ENCODE results near the gene DARS1. TPM values are rescaled to one million over a fixed set of nuclear protein-coding genes. Genes with fewer than 3 reads are reported as not detected.

DARS1 gene
- total and polyA plus RNA-seq, 9 donors, result 73.3 to 101 (median 82.0) TPM

DNA sequence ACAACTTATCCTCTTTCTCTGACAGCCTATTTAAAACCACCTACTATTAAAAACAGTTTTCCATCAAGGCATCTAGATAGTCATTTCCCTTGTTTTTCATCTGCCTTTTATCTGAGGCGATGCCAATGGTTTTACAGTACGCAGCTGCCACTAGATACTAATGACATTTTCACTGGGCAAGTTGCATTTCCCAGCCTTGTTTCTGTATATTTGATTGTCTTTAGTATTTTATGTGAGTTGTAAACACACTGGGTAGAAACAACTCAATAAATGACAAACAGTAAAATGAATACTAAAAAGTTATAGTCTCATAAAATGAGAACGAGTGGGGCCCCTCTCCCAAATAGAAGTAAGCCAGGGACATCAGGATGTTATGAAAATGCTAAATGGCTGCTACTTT lies 8.9 kb upstream of the DARS1 start:
- H3K36me3 ChIP-seq (ENCODE audit: control insufficient read depth, insufficient read depth, low read length), result no peaks in the 10 kb centered on the region
- peaks cover 6% of the 10 kb centered on the region for H3K4me1 ChIP-seq (ENCODE audit: control insufficient read depth, insufficient read depth, low read length)
- no peaks in the 10 kb centered on the region for H3K9me3 ChIP-seq (replicated peaks; ENCODE audit: control insufficient read depth, low read depth, low read length)
- 100% methylated on average over 1 of the region's 3 CpGs for WGBS (ENCODE audit: insufficient coverage)
- H3K27me3 ChIP-seq (ENCODE audit: control insufficient read depth, insufficient read depth, low read length), result no peaks in the 10 kb centered on the region
- no peak overlapping the region for H3K4me3 ChIP-seq (ENCODE audit: low read length)
- no peak for DNase-seq
- H3K27ac ChIP-seq (ENCODE audit: low read length), result no peak overlapping the region

DNA sequence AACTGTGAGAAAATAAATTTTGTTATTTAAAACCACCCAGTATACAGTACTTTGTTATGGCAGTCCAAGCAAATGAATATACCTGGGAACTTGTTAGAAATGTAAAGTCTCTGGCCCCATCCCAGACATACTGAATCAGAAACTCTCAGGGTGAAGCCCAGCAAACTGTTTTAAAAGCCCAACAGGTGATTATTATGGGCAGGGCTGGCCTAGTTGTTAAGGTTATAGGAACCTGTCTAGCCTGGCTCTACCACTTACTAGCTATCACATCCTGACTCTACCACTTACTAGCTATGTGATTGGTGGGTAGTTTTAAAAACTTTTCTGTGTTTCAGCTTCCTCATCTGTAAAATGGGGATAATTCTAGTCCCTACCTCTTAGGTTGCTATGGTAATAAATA lies 8.0 kb upstream of the DARS1 start:
- Histone ChIP-seq H3K4me3 (ENCODE audit: low read length) (no peak overlapping the region), H3K9me3 (replicated peaks; ENCODE audit: control insufficient read depth, low read depth, low read length) (no peaks in the 10 kb centered on the region)

DNA sequence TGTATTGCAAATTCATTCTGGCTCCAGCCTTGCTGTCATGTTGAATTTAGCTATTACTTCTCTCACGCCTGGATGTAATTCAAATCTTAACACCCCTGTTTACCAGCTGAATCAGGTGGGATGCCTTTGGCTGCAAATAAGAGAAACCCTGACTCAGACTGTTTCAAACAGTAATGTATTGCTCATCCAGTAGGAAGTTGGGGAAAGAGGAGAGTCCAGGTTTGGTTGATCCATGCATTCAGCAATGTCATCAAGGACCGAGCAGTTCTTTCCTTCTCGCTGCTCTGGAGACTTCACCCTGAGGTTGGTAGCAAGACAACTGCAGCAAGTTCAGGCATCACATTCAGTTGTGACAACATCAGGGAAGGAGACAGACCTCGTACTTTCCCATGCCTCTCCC lies 6.4 kb upstream of the DARS1 start:
- H3K27ac ChIP-seq (ENCODE audit: low read length), result no peak overlapping the region
- no peak overlapping the region for H3K4me3 ChIP-seq (ENCODE audit: low read length)
- no peaks in the 10 kb centered on the region for H3K4me1 ChIP-seq (ENCODE audit: control insufficient read depth, insufficient read depth, low read length)
- no peaks in the 10 kb centered on the region for H3K9me3 ChIP-seq (replicated peaks; ENCODE audit: control insufficient read depth, low read depth, low read length)
- no peak for DNase-seq
- WGBS (ENCODE audit: insufficient coverage), result 86% methylated on average over 3 of the region's 4 CpGs
- H3K27me3 ChIP-seq (ENCODE audit: control insufficient read depth, insufficient read depth, low read length), result no peaks in the 10 kb centered on the region
- H3K36me3 ChIP-seq (ENCODE audit: control insufficient read depth, insufficient read depth, low read length), result no peaks in the 10 kb centered on the region

More for the DNA sequence above, 8.0 kb upstream of the DARS1 start:
- Histone ChIP-seq H3K27me3 (ENCODE audit: control insufficient read depth, insufficient read depth, low read length) (no peaks in the 10 kb centered on the region), H3K4me1 (ENCODE audit: control insufficient read depth, insufficient read depth, low read length) (peaks cover 3% of the 10 kb centered on the region), H3K36me3 (ENCODE audit: control insufficient read depth, insufficient read depth, low read length) (no peaks in the 10 kb centered on the region), H3K27ac (ENCODE audit: low read length) (no peak overlapping the region)
- no peak for DNase-seq

DNA sequence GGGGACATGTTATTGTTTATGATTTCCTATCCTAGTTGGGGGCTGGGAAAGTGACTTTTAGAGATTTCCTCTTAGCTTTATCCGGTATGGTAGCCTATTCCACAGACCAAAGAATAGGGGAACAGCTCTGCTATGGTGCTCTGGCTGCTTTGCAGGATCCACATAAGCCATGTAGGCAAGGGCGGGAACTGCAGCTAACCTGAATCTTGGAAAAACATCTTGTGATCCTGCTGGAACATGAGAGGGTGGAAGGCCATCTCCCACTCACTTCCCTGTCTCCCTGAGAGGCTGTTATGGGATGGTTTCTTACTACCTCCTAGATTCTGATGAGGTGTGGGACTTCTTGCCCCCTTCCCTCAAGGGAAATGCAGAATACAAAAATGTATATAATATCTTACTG lies 2.0 kb upstream of the DARS1 start:
- no CpG with 5 or more reads among the region's 2 CpGs for WGBS (ENCODE audit: insufficient coverage)
- H3K9me3 ChIP-seq (replicated peaks; ENCODE audit: control insufficient read depth, low read depth, low read length), result no peaks in the 10 kb centered on the region
- H3K4me3 ChIP-seq (ENCODE audit: low read length), result no peak overlapping the region
- DNase-seq, result no peak
- no peaks in the 10 kb centered on the region for H3K36me3 ChIP-seq (ENCODE audit: control insufficient read depth, insufficient read depth, low read length)
- peaks cover 2% of the 10 kb centered on the region for H3K4me1 ChIP-seq (ENCODE audit: control insufficient read depth, insufficient read depth, low read length)
- H3K27ac ChIP-seq (ENCODE audit: low read length), result no peak overlapping the region
- no peaks in the 10 kb centered on the region for H3K27me3 ChIP-seq (ENCODE audit: control insufficient read depth, insufficient read depth, low read length)

DNA sequence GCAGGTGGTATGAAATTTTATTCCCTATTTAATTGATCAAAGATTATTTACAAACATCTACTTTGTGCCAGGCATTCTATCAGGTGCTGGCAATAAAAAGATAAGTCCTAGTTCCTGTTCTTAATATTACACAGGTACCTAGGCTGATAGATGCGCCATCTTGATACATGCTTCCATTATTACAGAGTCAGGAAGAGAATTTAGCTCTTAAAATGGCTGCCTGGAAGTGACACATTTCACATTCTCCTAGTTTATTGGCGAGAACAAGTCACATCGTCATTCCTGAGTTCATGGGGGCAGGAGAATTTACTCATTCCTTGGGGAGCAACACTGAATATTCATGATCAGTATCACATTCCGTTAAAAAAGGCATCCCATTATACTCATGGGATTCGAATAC lies 1.1 kb upstream of the DARS1 start:
- no CpG with 5 or more reads among the region's 5 CpGs for WGBS (ENCODE audit: insufficient coverage)
- Histone ChIP-seq H3K9me3 (replicated peaks; ENCODE audit: control insufficient read depth, low read depth, low read length) (no peaks in the 10 kb centered on the region), H3K4me1 (ENCODE audit: control insufficient read depth, insufficient read depth, low read length) (peaks cover 2% of the 10 kb centered on the region), H3K27ac (ENCODE audit: low read length) (peak overlapping the region; percentile 99), H3K4me3 (ENCODE audit: low read length) (no peak overlapping the region), H3K36me3 (ENCODE audit: control insufficient read depth, insufficient read depth, low read length) (peaks cover 9% of the 10 kb centered on the region), H3K27me3 (ENCODE audit: control insufficient read depth, insufficient read depth, low read length) (no peaks in the 10 kb centered on the region)
- no peak for DNase-seq

DNA sequence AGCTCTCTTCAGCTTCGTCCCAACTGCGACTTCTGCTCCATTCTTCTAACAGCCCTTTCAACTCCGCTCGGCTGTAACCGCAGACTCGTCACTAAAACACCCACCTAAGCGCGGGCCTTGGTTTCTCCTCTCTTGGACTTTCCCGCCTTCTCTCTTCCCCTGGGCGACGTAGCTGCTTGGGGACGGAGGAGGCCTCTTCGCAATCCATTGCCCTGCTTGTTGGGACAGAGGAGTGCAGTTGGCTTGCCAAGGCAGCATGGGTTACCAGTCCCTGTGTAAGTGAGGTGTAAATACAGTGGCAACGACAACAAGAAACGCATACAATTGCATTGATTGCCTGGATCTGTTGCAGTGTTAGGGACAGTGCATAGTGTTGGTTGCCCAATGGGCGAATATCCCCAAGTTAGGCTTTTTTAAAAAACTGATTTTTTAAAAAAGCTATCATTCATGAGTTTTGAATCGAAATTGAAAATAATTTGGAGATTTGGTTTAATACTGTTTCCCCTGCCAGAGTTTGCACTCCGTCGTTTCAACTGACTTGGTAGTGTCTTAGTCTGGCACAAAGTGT lies 484 bp upstream of the DARS1 start:
- H3K27ac ChIP-seq (ENCODE audit: low read length), result peak overlapping the region; percentile 99
- no peaks in the 10 kb centered on the region for H3K27me3 ChIP-seq (ENCODE audit: control insufficient read depth, insufficient read depth, low read length)
- no peak for DNase-seq
- peak overlapping the region; percentile 100 for H3K4me3 ChIP-seq (ENCODE audit: low read length)
- WGBS (ENCODE audit: insufficient coverage), result 43% methylated on average over 10 of the region's 19 CpGs
- H3K36me3 ChIP-seq (ENCODE audit: control insufficient read depth, insufficient read depth, low read length), result peaks cover 14% of the 10 kb centered on the region
- H3K4me1 ChIP-seq (ENCODE audit: control insufficient read depth, insufficient read depth, low read length), result peaks cover 2% of the 10 kb centered on the region
- H3K9me3 ChIP-seq (replicated peaks; ENCODE audit: control insufficient read depth, low read depth, low read length), result no peaks in the 10 kb centered on the region

DNA sequence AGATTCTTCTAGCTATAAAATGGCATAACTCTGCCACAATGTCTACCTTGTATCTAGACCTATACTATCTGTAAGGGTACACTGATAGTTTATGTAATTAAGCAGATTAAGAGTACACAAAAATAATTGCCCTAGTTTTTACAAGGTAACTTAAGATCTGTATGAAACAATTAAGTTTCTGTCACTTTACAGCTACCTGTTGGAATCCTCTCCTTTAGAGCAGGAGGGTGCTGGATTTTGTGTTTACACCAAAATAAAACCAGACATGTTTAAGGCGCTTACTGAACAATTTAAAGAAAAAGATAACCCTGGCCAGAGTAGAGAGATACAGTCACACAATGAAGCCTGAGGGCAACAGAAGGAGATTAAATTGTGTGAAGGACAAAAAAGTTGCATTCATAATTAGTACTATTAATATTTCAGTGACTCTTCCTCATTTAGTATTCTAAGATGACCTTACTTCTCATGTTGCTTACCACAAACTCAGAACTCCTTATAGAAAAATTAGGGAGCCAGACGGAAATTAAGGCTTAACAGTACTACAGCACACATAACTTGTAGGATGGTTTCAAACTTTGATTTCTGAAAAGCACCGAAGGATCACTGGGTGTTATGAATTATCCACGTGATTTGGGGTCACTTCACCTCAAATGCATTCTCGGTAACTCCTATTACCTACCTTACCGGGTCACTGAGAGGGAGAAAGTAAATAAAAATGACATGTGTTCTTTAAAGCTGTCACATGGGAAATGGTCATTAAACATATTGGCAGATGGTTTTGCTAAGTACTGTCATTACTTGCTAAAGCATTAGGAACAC lies 1.0 kb downstream of the DARS1 start:
- H3K9me3 ChIP-seq (replicated peaks; ENCODE audit: control insufficient read depth, low read depth, low read length), result no peaks in the 10 kb centered on the region

DNA sequence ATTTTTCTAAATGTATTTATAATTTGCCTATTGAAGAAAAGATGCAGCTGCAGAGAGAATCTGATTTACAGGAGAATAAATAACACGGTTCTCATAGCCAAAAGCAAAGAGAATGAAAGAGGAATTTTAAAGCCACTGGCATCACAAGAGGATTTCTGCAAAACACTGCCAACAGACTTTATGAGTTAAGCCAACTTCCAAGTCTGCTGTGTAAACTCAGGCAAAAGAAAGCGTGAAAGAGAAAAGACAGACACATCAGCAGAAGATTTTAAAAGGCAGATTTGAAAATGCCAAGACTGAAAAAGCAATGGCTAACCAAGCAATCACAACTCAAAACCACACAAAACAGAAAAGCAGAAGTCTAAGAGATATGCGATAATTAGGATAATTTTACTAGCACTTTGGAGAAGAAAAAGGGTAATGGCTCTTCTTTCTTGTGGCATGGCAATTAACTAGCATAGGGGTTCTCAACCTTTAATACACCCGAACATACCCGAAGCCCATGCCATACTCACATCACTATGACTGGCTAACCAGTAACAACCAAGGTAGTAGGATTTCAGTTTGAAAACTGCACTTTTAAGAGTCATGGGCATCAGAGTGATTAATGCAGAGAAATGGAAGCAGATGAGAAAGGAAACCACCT lies 4.9 kb downstream of the DARS1 start:
- peaks cover 2% of the 10 kb centered on the region for H3K4me1 ChIP-seq (ENCODE audit: control insufficient read depth, insufficient read depth, low read length)
- H3K4me3 ChIP-seq (ENCODE audit: low read length), result no peak overlapping the region
- no peaks in the 10 kb centered on the region for H3K9me3 ChIP-seq (replicated peaks; ENCODE audit: control insufficient read depth, low read depth, low read length)
- DNase-seq, result peak; percentile 27
- H3K27ac ChIP-seq (ENCODE audit: low read length), result no peak overlapping the region
- H3K36me3 ChIP-seq (ENCODE audit: control insufficient read depth, insufficient read depth, low read length), result peaks cover 26% of the 10 kb centered on the region
- no peaks in the 10 kb centered on the region for H3K27me3 ChIP-seq (ENCODE audit: control insufficient read depth, insufficient read depth, low read length)
- WGBS (ENCODE audit: insufficient coverage), result no CpG with 5 or more reads among the region's 5 CpGs

More for the DNA sequence above, 1.0 kb downstream of the DARS1 start:
- Histone ChIP-seq H3K27ac (ENCODE audit: low read length) (peak overlapping the region; percentile 99), H3K27me3 (ENCODE audit: control insufficient read depth, insufficient read depth, low read length) (no peaks in the 10 kb centered on the region), H3K4me3 (ENCODE audit: low read length) (peak overlapping the region; percentile 100), H3K4me1 (ENCODE audit: control insufficient read depth, insufficient read depth, low read length) (peaks cover 2% of the 10 kb centered on the region), H3K36me3 (ENCODE audit: control insufficient read depth, insufficient read depth, low read length) (peaks cover 25% of the 10 kb centered on the region)
- WGBS (ENCODE audit: insufficient coverage), result no CpG with 5 or more reads among the region's 6 CpGs
- DNase-seq, result no peak

DNA sequence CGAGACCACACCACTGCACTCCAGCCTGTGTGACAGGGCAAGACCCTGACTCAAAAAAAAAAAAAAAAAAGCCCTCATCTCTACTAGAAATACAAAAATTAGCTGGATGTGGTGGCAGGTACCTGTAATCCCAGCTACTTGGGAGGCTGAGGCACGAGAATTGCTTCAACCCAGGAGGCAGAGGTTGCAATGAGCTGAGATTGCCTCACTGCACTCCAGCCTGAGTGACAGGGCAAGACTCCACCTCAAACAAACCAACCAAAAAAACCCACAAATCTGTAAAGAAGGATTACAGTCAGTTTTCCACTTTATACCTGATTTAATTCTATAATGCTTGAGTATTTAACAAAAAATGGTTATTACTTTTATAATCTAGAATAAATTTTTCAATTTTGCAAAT lies 9.7 kb downstream of the DARS1 start:
- DNase-seq, result no peak
- Histone ChIP-seq H3K36me3 (ENCODE audit: control insufficient read depth, insufficient read depth, low read length) (peaks cover 21% of the 10 kb centered on the region), H3K4me3 (ENCODE audit: low read length) (no peak overlapping the region), H3K4me1 (ENCODE audit: control insufficient read depth, insufficient read depth, low read length) (no peaks in the 10 kb centered on the region), H3K9me3 (replicated peaks; ENCODE audit: control insufficient read depth, low read depth, low read length) (peaks cover 9% of the 10 kb centered on the region), H3K27ac (ENCODE audit: low read length) (no peak overlapping the region), H3K27me3 (ENCODE audit: control insufficient read depth, insufficient read depth, low read length) (no peaks in the 10 kb centered on the region)
- no CpG with 5 or more reads among the region's 2 CpGs for WGBS (ENCODE audit: insufficient coverage)

DNA sequence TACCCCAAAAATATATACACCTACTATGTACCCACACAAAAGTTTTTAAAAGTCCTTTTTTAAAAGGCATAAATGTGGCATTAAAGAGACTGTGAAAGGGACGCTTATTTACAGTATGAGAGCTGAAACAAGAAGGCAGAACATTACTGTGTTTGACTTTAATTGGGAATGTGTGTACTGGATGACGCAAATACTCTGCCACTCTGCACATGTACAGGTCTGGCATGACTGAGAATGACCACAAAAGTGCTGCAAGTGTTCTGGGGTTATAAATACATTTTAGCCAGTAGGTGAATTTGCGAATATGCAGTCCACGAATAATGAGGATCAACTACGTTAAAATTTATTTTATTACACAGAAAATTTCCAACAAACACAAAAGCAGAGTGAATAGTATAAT lies 11.4 kb downstream of the DARS1 start:
- no peaks in the 10 kb centered on the region for H3K27me3 ChIP-seq (ENCODE audit: control insufficient read depth, insufficient read depth, low read length)
- H3K4me1 ChIP-seq (ENCODE audit: control insufficient read depth, insufficient read depth, low read length), result no peaks in the 10 kb centered on the region
- peaks cover 10% of the 10 kb centered on the region for H3K36me3 ChIP-seq (ENCODE audit: control insufficient read depth, insufficient read depth, low read length)
- H3K27ac ChIP-seq (ENCODE audit: low read length), result no peak overlapping the region
- H3K9me3 ChIP-seq (replicated peaks; ENCODE audit: control insufficient read depth, low read depth, low read length), result peaks cover 9% of the 10 kb centered on the region
- no peak for DNase-seq
- 100% methylated on average over 2 of the region's 5 CpGs for WGBS (ENCODE audit: insufficient coverage)
- H3K4me3 ChIP-seq (ENCODE audit: low read length), result no peak overlapping the region

Measured in muscle of leg (tissue), 11 donors.